H1 (cell line): Measurements from ENCODE around the gene SPACA7. TPM values are rescaled to one million over a fixed set of nuclear protein-coding genes. Genes with fewer than 3 reads are reported as not detected.
A peak's percentile ranks its signal among the peaks of the same experiment; 100 is the strongest.
"Not testable (repeated sequence)": the region's sequence is repeated elsewhere in the genome, so short reads cannot be mapped to it uniquely, and the experiment has no call there.

Experiments
- CTCF ChIA-PET: fragments of 300-600 bp; sonication (Branson Sonifier 250); formaldehyde crosslinking; loops from one replicate; lab custom pipeline; 2021; ENCODE audit not compliant: partially characterized antibody; lab: Charles Lee
- POLR2A ChIA-PET: fragments of 300-600 bp; sonication (Branson Sonifier 250); formaldehyde crosslinking; loops from one replicate; lab custom pipeline; 2021; ENCODE audit warnings: inconsistent platforms; ENCODE audit not compliant: partially characterized antibody; lab: Charles Lee
- DNase-seq, 2 experiments: peaks; one replicate each; pipeline versions ENCODE4 v3.0.0 to v3.0.0-alpha.2; 2010 to 2022; ENCODE audit warnings: low spot score in 2 of 2, low read depth in 1 of 2, mixed read lengths in 1 of 2
- FAIRE-seq: peaks from 2 replicates; lab custom pipeline; 2011; peaks lifted over from hg19 to GRCh38; lab: Jason Lieb, UNC
- H2AFZ ChIP-seq: 2 replicates; pipeline ENCODE4 v1.8.1; 2012; ENCODE audit warnings: low read length, inconsistent platforms
- H2AK5ac ChIP-seq: 2 replicates; pipeline ENCODE4 v1.6.1; 2013; ENCODE audit warnings: low read depth, low read length
- H2BK120ac ChIP-seq: replicated peaks from 2 replicates; pipeline ENCODE3; 2013; ENCODE audit warnings: low read depth, low read length, inconsistent platforms
- H2BK12ac ChIP-seq: 2 replicates; pipeline ENCODE4 v1.6.1; 2013; ENCODE audit warnings: low read depth, low read length
- H2BK15ac ChIP-seq: 2 replicates; pipeline ENCODE4 v1.6.1; 2013; ENCODE audit warnings: low read length
- H2BK20ac ChIP-seq: 2 replicates; pipeline ENCODE4 v1.6.1; 2013; ENCODE audit warnings: low read length
- H2BK5ac ChIP-seq: 2 replicates; pipeline ENCODE4 v1.6.1; 2013; ENCODE audit warnings: low read depth, low read length
- H3K14ac ChIP-seq: 2 replicates; pipeline ENCODE4 v1.6.1; 2013; ENCODE audit warnings: inconsistent platforms; ENCODE audit not compliant: insufficient read length
- H3K18ac ChIP-seq: 2 replicates; pipeline ENCODE4 v1.6.1; 2013; ENCODE audit warnings: low read length; ENCODE audit errors: extremely low read depth
- H3K23ac ChIP-seq: 2 replicates; pipeline ENCODE4 v1.6.1; 2013; ENCODE audit warnings: inconsistent platforms; ENCODE audit not compliant: insufficient read length
- H3K23me2 ChIP-seq: 2 replicates; pipeline ENCODE4 v1.6.1; 2013; ENCODE audit warnings: low read depth, low read length
- H3K27ac ChIP-seq: 2 replicates; pipeline ENCODE4 v1.6.1; 2011; ENCODE audit warnings: low read depth, low read length, inconsistent platforms
- H3K27me3 ChIP-seq, 4 experiments: replicated peaks in 1 of 4; 1 replicate in 1 of 4; 2 replicates in 3 of 4; pipeline versions ENCODE4 v1.6.1 to v1.8.1; 2011 to 2013; ENCODE audit warnings: low read length in 3 of 4, mild to moderate bottlenecking in 3 of 4, inconsistent platforms in 2 of 4, mixed read lengths in 2 of 4, moderate library complexity in 1 of 4; ENCODE audit not compliant: control insufficient read depth in 3 of 4, insufficient read depth in 3 of 4; ENCODE audit errors: extremely low read depth in 1 of 4
- H3K36me3 ChIP-seq, 4 experiments: 2 replicates each; pipeline versions ENCODE4 v1.6.1 to v1.8.1; 2011 to 2013; ENCODE audit warnings: mild to moderate bottlenecking in 4 of 4, low read length in 3 of 4, moderate library complexity in 2 of 4, control low read depth in 1 of 4, inconsistent platforms in 1 of 4; ENCODE audit not compliant: insufficient read depth in 4 of 4, control insufficient read depth in 2 of 4
- H3K4ac ChIP-seq: replicated peaks from 2 replicates; pipeline ENCODE3; 2013; ENCODE audit warnings: low read length, low read depth, mixed read lengths, inconsistent platforms; ENCODE audit not compliant: insufficient read length
- H3K4me1 ChIP-seq, 4 experiments: replicated peaks in 1 of 4; 1 replicate in 1 of 4; 2 replicates in 3 of 4; pipeline versions ENCODE4 v1.6.1 to v1.8.1; 2011 to 2013; ENCODE audit warnings: low read length in 3 of 4, inconsistent platforms in 2 of 4, mixed read lengths in 1 of 4; ENCODE audit not compliant: insufficient read depth in 4 of 4, control insufficient read depth in 3 of 4
- H3K4me2 ChIP-seq, 2 experiments: 2 replicates each; pipeline versions ENCODE4 v1.6.1 to v1.8.1; 2011 to 2013; ENCODE audit warnings: low read depth in 2 of 2, low read length in 2 of 2, control low read depth in 1 of 2, inconsistent platforms in 1 of 2, mild to moderate bottlenecking in 1 of 2; ENCODE audit not compliant: insufficient read depth in 1 of 2
- H3K4me3 ChIP-seq, 4 experiments: fragments of 200-600, 300-600 bp in 1 of 4; sonication (generic), shearing (Covaris generic), sonication (Bioruptor Twin) in 1 of 4; 2 replicates each; pipeline versions ENCODE4 v1.5.1 to v1.8.1; 2011 to 2016; ENCODE audit warnings: low read length in 4 of 4, low read depth in 3 of 4, control low read depth in 2 of 4, inconsistent platforms in 2 of 4, mild to moderate bottlenecking in 2 of 4, mixed read lengths in 1 of 4, moderate library complexity in 1 of 4; ENCODE audit not compliant: insufficient read depth in 2 of 4; ENCODE audit errors: extremely low read depth in 1 of 4
- H3K56ac ChIP-seq: replicated peaks from 2 replicates; pipeline ENCODE3; 2013; ENCODE audit warnings: low read depth, mild to moderate bottlenecking, mixed read lengths, low read length, inconsistent platforms; ENCODE audit not compliant: insufficient read length
- H3K79me1 ChIP-seq: 2 replicates; pipeline ENCODE4 v1.6.1; 2013; ENCODE audit warnings: low read depth, low read length, control low read depth
- H3K79me2 ChIP-seq, 2 experiments: 2 replicates each; pipeline versions ENCODE4 v1.6.1 to v1.8.1; 2012 to 2013; ENCODE audit warnings: low read length in 2 of 2, mild to moderate bottlenecking in 2 of 2, inconsistent platforms in 1 of 2; ENCODE audit not compliant: insufficient read depth in 2 of 2, control insufficient read depth in 1 of 2
- H3K9ac ChIP-seq, 4 experiments: replicated peaks in 1 of 4; 1 replicate in 1 of 4; 2 replicates in 3 of 4; pipeline versions ENCODE4 v1.6.1 to v1.8.1; 2011 to 2013; ENCODE audit warnings: low read depth in 3 of 4, low read length in 3 of 4, control low read depth in 2 of 4, mild to moderate bottlenecking in 2 of 4, moderate library complexity in 2 of 4, inconsistent platforms in 1 of 4; ENCODE audit errors: extremely low read depth in 1 of 4
- H3K9me3 ChIP-seq, 2 experiments: 2 replicates each; pipeline versions ENCODE4 v1.6.1 to v1.8.1; 2012 to 2013; ENCODE audit warnings: mild to moderate bottlenecking in 2 of 2, moderate library complexity in 2 of 2, control low read depth in 1 of 2, inconsistent platforms in 1 of 2, low read depth in 1 of 2, low read length in 1 of 2, mixed read lengths in 1 of 2; ENCODE audit not compliant: insufficient read depth in 2 of 2
- H4K20me1 ChIP-seq, 2 experiments: replicated peaks in 1 of 2; 2 replicates each; pipeline versions ENCODE3 to v1.8.1; 2011 to 2013; ENCODE audit warnings: inconsistent platforms in 2 of 2, low read length in 2 of 2, mild to moderate bottlenecking in 1 of 2; ENCODE audit not compliant: insufficient read depth in 2 of 2, control insufficient read depth in 1 of 2
- H4K5ac ChIP-seq: 2 replicates; pipeline ENCODE4 v1.6.1; 2013; ENCODE audit warnings: low read length, low read depth, mixed read lengths, inconsistent platforms; ENCODE audit not compliant: insufficient read length
- H4K8ac ChIP-seq: 2 replicates; pipeline ENCODE4 v1.8.0; 2013; ENCODE audit warnings: mild to moderate bottlenecking, moderate library complexity, low read length, inconsistent platforms; ENCODE audit not compliant: insufficient read depth; ENCODE audit errors: extremely low read depth
- H4K91ac ChIP-seq: replicated peaks from 2 replicates; pipeline ENCODE3; 2013; ENCODE audit warnings: low read length, mixed read lengths, inconsistent platforms; ENCODE audit not compliant: insufficient read length
- WGBS, 2 experiments: shearing (Covaris generic) in 1 of 2; methylation state at CpG; one replicate each; pipeline versions ENCODE4 v1.1.6 to v1.1.7; 2013 to 2015; ENCODE audit warnings: low lambda C conversion rate in 2 of 2, mixed read lengths in 2 of 2, inconsistent platforms in 1 of 2, low coverage in 1 of 2, missing lambda C conversion rate in 1 of 2; ENCODE audit not compliant: insufficient replicate concordance in 2 of 2, insufficient coverage in 1 of 2, insufficient read length in 1 of 2; ENCODE audit errors: extremely low coverage in 1 of 2, missing lambda C conversion rate in 1 of 2; 5-methylcytosine and 5-hydroxymethylcytosine counted together
- polyA plus RNA-seq, 7 experiments: library from polyadenylated mRNA; depleted of rRNA in 3 of 7; stranded (reverse) in 5 of 7; unstranded in 2 of 7; fragments of >200 nt in 5 of 7; fragments of 200-250 nt in 2 of 7; gene quantifications; 1 replicate in 5 of 7; 2 replicates in 1 of 7; 4 replicates in 1 of 7; pipeline versions ENCODE4 v1.2.1 to v1.2.3, GENCODE V29; 2011 to 2013; ENCODE audit warnings: missing spikeins in 2 of 7, mixed read lengths in 2 of 7
- total RNA-seq: library from RNA; stranded (reverse); fragmentation: NEBNext Ultra II Directional; extraction: Animal tissue kit (Norgen Biotek cat#: 25700); gene quantifications from 2 replicates; pipeline ENCODE4 v1.2.1, GENCODE V29; 2021

The SPACA7 gene
- total and polyA plus RNA-seq, 2 of the 8 experiments (the other 6 are each of a cell fraction or from before 2014, with no cell fraction given) = not detected

GRCh38 chr13:112398347-112398746 is 22.2 kb downstream of the SPACA7 start:
- H4K91ac ChIP-seq, H3K79me1 ChIP-seq, H3K27ac ChIP-seq, H3K56ac ChIP-seq, H3K27me3 ChIP-seq, H3K9ac ChIP-seq, H3K14ac ChIP-seq, H2BK15ac ChIP-seq, H4K8ac ChIP-seq, H3K4me3 ChIP-seq, H4K5ac ChIP-seq, POLR2A ChIA-PET, H2AK5ac ChIP-seq, H3K23ac ChIP-seq, DNase-seq, H3K4ac ChIP-seq, H2AFZ ChIP-seq, H4K20me1 ChIP-seq, H3K23me2 ChIP-seq, H3K4me1 ChIP-seq, H3K4me2 ChIP-seq, CTCF ChIA-PET, H3K36me3 ChIP-seq, H2BK5ac ChIP-seq, H3K79me2 ChIP-seq, H3K9me3 ChIP-seq, H2BK20ac ChIP-seq, H3K18ac ChIP-seq, H2BK12ac ChIP-seq, H2BK120ac ChIP-seq: not testable (repeated sequence)
- FAIRE-seq = peak; percentile 69
- 100% methylated on average over 6 of the region's 6 CpGs; no CpG with 5 or more reads in 1 of the 2 experiments for WGBS, 2 experiments

GRCh38 chr13:112409828-112410227 is 33.7 kb downstream of the SPACA7 start:
- H2BK120ac ChIP-seq, H3K27me3 ChIP-seq, H2BK12ac ChIP-seq, DNase-seq, H3K4me1 ChIP-seq, H3K36me3 ChIP-seq, H4K20me1 ChIP-seq, H2AFZ ChIP-seq, H4K91ac ChIP-seq, H3K4ac ChIP-seq, H3K14ac ChIP-seq, H3K79me1 ChIP-seq, H3K4me3 ChIP-seq, H4K8ac ChIP-seq, H3K9ac ChIP-seq, H3K27ac ChIP-seq, H2BK15ac ChIP-seq, H3K56ac ChIP-seq, H2AK5ac ChIP-seq, H3K18ac ChIP-seq, H2BK20ac ChIP-seq, H3K9me3 ChIP-seq, CTCF ChIA-PET, H3K4me2 ChIP-seq, POLR2A ChIA-PET, H2BK5ac ChIP-seq, FAIRE-seq, H4K5ac ChIP-seq, H3K79me2 ChIP-seq, H3K23me2 ChIP-seq, H3K23ac ChIP-seq: not testable (repeated sequence)
- 70% methylated on average over 3 of the region's 3 CpGs; no CpG with 5 or more reads in 1 of the 2 experiments for WGBS, 2 experiments
